ENCODE data around the gene PNMA6F.
"Not testable (repeated sequence)": the region's sequence is repeated elsewhere in the genome, so short reads cannot be mapped to it uniquely, and the experiment has no call there.

The PNMA6F gene

DNA sequence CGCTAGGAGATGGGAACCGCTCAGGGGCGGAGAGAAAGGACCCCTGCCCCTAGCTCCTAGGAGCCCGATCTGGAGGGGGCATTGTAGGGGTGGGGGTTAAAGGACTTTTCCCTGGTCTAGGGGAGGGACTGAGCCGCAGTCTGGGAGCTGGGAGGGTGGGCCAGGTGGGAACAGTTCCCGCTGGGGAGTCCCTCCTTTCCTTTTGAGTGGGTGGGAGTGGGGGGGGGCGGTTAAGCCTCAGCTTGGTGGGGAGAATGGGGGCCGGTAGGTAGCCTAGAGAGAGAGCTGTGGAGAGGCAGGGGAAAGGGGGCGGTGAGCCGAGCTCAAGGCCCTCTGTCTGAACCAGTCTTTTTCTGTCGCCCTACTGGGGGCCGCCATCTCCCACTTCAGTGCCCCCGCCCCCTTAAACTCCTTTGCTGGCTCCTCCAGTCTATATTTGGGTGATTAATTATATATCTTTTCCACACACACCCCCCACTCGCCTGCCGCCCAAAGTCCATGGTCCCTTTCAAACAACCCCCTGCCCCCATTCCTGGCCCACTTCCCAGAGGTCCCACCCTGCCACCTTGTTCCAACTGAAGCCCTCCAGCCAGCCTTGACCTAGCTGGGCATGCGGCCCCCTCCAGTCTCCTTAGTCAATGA is 13.2 kb upstream of the PNMA6F start:
- DNase-seq: no peak

DNA sequence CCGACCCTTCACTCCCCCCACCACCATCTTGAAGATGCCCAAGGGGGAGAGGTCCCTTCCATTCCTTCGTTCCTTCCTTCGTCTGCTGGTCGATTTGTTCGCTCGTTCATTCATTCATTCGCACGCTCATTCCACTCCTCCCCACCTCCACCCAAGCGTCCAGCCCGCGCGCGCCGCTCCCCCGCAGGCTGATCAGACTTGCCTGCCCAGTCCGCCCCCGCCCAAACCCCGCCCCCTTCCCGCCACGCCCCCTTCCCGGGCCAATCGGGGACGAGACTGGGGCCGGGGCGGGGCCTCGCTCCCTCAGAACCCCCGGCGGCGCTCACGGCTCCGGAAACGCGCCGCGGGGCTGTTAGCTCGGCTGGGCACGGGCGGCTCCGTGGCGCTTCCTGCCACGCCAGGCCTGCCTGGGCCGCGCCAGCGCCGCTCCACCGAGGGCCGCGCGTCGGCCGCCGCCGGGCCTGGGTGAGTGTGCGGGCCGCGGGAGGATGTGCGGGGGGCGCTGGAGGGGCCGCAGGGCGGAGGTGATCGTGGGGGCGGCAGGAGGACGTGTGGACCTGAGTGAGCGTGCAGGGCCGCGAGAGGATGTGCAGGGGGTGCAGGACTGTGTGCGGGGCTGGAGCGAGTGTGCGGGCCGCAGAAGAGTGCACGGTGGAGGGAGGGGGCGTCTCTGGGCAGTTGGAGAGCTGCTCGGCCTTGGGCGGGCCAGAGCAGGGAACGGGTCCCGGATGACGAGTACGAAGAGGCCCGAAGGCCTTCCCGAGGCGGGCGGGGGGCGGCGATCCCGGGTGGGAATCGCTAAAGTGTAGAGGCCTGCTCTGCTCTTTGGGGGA is 12.5 kb upstream of the PNMA6F start, which contains the start of gene ZNF275:
ZNF275 (plus strand) TSS at position 333 of the 833 bp plus-strand sequence. CDS start 2,527 bp downstream, outside the sequence.
- peak; percentile 65 to 85 (median 70) for DNase-seq

- no peak for DNase-seq
These were observed 11.7 kb upstream of the PNMA6F start for GRCh38 chrX:153333266-153333665.

GRCh38 chrX:153327561-153327960 is 6.0 kb upstream of the PNMA6F start:
- DNase-seq: no peak

DNA sequence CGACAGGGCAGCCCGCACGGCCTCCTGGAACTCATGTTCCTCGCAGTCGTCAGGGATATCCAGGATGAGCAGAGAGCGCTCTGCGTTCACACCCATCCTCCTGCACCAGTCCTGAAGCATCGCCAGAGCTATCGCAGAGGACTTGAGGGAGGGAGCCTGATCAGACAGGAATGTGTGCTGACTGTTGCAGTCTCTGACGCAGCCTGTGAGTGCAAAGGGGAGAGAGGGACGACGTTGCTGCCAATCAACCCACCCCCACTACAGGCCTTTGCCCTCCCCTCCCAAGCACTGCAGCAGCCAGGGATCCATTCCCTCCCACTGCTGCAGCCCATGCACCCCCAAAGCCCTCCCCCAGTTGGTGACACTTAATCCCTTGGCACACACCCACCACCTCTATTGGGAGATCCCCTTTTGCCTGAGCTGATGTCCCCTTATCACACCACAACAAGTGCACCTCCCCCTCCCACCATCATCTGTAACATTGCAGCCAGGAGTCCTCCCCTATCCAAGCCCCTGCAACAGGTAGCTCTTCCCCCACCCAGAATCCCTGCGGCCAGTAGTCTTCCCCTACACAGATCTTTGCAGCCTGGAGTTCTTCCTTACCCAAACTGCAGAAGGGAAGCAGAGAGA is 897 bp downstream of the PNMA6F start:
- DNase-seq: no peak

DNA sequence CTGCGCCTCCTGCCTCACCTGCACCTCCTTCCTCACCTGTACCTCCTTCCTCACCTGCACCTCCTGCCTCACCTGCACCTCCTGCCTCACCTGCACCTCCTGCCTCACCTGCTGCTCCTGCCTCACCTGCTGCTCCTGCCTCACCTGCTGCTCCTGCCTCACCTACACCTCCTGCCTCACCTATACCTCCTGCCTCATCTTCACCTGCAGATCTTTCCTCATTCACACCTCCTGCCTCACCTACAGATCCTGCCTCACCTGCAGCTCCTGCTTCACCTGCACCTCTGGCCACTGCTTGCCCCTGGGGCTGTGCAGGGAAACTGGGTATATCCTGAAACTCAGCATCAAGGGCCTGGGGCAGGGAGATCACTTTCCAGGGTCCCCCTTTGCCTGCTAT is 1.5 kb downstream of the PNMA6F start:
- not testable (repeated sequence) for DNase-seq

DNA sequence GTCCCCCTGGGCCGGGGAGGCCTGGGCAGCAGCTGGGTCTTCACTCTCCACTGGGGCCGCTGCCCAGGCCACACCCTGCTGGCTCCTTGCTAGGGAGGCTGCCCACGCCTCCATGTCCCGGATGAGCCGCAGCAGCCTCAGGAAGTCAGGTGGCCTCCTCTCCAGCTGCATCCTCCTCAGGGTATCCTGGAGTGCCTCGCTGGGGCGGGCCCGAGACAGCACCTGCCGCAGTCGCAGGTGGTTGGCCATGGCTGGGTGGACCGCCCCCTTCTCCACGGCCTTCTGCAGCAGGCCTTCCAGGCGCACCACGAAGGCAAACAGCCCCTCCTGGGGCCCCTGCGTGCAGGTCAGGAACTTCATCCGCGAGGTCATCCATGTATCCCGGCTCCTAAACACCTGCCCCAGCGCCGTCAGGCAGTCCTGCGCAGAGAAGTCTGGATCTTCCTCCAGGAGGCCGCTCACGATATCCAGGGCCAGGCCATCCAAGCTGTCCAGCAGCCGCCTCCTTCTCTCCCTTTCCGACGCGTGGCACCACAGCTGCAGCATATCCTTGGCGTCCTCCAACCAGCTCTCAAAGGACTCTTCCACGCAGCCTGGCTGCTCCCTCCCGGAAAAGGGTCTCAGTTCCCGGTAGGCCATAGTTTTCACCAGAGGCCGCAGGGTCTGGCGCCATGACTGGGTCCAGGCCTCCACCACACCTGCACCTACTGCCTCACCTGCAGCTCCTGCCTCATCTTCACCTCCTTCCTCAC is 2.1 kb downstream of the PNMA6F start:
- no peak for DNase-seq

GRCh38 chrX:153318811-153319210 is 2.8 kb downstream of the PNMA6F start:
- DNase-seq: no peak

- DNase-seq: no peak
These were observed 3.4 kb downstream of the PNMA6F start for GRCh38 chrX:153317996-153318722.

DNA sequence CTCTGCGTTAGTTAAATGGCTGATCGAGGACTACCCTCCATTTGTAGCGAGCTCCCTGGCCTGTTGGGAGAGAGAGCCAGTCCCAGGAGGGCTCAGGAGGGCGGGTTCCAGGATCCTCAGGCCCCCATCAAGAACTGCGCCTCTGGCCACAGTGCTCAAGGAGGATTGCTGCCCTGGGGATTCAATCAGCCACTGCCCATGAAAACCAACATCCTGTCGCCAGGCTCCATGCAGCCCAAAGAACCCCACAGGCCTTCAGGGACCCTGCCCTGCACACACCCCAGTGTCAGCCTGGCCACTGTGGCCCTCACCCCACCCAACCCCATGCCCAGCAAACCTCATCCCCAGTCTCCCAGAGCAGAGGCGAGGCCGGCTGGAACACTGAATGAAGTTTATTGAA is 4.3 kb downstream of the PNMA6F start:
- no peak for DNase-seq

GRCh38 chrX:153312842-153313241 is 8.7 kb downstream of the PNMA6F start:
- DNase-seq: no peak

GRCh38 chrX:153312041-153312440 is 9.5 kb downstream of the PNMA6F start:
- DNase-seq: no peak

- DNase-seq: no peak
These were observed 10.7 kb downstream of the PNMA6F start for GRCh38 chrX:153310901-153311300.

DNA sequence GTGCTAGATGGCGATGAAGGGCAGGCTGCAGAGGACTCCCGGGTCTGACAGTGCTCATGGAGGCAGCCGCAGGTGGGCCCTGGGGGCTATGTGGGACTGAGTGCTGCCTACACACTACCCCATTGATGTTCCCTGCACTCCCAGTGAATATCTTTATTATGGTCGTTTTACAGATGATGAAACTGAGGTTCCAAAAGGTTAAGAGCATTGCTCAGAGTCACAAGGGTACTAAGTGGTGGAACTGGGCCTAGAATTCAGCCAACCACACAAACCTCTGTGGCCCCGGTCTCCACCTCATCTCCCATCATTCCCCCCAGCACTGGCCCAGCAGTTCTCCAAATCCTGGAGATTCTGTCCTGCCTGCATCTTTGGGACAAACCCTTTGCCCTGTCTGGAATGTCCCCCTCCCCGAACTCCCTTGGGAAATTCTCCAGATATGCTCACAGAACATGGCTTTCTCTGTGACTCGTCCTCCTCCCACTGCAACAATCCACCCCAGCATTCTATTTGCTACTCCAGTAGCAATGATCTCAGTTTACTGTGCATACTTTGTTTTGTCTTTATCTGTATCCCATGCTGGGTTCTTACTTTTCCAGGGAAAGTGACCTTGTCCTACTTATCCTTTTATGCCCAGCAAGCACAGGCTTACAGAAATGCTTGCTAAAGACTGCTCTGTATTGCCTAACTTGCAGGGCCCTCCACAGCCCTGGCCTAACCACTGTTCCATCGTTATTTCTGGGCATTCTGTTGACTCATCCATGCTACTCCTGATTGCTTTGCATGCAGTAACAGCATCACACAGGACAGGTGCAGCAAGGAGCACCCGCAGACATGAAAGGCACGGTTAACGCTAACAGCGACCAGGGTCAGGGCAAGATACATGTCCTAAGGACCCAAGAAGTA is 14.0 kb downstream of the PNMA6F start:
- no peak for DNase-seq

DNA sequence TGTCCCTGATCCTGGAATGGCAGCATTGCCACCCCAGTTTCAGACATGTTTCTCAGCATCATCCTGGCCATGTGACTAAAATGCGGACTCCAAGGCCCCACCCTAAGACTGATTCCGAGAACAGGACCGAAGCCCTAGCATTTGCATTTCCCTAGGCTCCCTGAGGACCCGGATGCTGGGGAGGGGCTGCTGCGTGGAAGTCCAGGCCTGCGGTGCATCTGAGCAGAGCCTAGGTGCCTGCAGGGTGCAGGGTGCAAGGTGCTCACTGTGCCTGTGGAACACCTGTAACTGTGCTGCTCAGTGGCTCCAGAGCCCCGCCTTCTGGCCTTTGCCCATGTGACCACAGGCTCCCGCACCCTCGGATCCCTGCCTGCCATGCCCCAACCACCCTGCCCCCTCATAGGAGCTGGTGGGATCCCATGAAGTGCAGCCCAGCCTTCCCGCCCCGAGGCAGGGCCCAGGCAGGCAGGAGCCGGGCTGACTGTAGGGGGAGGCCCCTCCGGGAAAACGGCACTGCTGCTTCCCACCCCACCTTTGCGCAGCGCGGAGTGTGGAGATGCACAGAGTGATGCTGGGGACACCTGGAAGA is 14.9 kb downstream of the PNMA6F start:
- no peak for DNase-seq

DNA sequence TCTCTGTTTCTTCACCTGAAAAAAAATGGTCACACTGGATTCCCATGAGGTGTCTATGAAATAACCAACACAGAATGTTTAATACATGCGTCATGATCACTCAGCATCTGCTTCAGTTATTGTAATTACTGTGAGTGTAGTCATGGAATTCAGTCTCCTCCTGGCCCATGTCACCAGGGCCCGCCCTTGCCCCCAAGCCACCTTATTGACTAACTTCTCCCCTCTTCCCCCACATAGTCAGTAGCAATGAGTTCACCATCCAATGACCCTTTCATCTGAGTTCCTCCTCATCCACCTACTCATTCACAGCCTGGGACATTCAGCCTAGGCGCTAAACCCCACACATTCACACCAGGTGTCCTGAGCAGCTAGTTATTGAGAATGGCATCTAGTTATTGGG is 15.6 kb downstream of the PNMA6F start:
- no peak for DNase-seq

- DNase-seq: no peak
These were observed 16.4 kb downstream of the PNMA6F start for GRCh38 chrX:153304988-153305736.

- no peak for DNase-seq
These were observed 18.0 kb downstream of the PNMA6F start for GRCh38 chrX:153303276-153304262.

GRCh38 chrX:153302796-153303195 is 18.8 kb downstream of the PNMA6F start:
- DNase-seq: no peak
